BJ (cell line): ENCODE data around the gene WFDC10A. TPM values are rescaled to one million over a fixed set of nuclear protein-coding genes. Genes with fewer than 3 reads are reported as not detected.
"Not testable (repeated sequence)": the region's sequence is repeated elsewhere in the genome, so short reads cannot be mapped to it uniquely, and the experiment has no call there.

Experiments
- CTCF ChIA-PET: fragments of 350-600 bp; formaldehyde crosslinking; extraction: SDS; loops from one replicate; lab custom pipeline; 2021; ENCODE audit warnings: antibody characterized with exemption, inconsistent platforms; lab: Yijun Ruan, JAX
- POLR2A ChIA-PET: fragments of 300-600 bp; sonication (Branson Sonifier 250); formaldehyde crosslinking; extraction: SDS; loops from one replicate; lab custom pipeline; 2021; ENCODE audit warnings: antibody characterized with exemption; lab: Charles Lee
- DNase-seq: peaks from one replicate; pipeline ENCODE4 v3.0.0-alpha.2; 2011; ENCODE audit warnings: low read depth
- H3K27me3 ChIP-seq: 2 replicates; pipeline ENCODE4 v1.6.0; 2011; ENCODE audit warnings: low read length; ENCODE audit not compliant: control insufficient read depth, insufficient read depth
- H3K36me3 ChIP-seq: 2 replicates; pipeline ENCODE4 v1.5.1; 2011; ENCODE audit warnings: low read length; ENCODE audit not compliant: control insufficient read depth, insufficient read depth
- H3K4me3 ChIP-seq: 2 replicates; pipeline ENCODE4 v1.5.1; 2011; ENCODE audit warnings: low read depth, mild to moderate bottlenecking, control low read depth, low read length
- polyA plus RNA-seq: library from polyadenylated mRNA; depleted of rRNA; stranded (reverse); fragments of >200 nt; gene quantifications from 2 replicates; pipeline ENCODE4 v1.2.3, GENCODE V29; 2011
- TF ChIP-seq, protein P1 (sequence below): IDR thresholded peaks from 2 replicates; pipeline ENCODE4 v1.5.1; 2011; ENCODE audit warnings: low read depth, mild to moderate bottlenecking, control low read depth, inconsistent platforms, low read length, moderate library complexity; ENCODE audit not compliant: insufficient read depth

The WFDC10A gene
- polyA plus RNA-seq, 1 experiment = not detected

DNA sequence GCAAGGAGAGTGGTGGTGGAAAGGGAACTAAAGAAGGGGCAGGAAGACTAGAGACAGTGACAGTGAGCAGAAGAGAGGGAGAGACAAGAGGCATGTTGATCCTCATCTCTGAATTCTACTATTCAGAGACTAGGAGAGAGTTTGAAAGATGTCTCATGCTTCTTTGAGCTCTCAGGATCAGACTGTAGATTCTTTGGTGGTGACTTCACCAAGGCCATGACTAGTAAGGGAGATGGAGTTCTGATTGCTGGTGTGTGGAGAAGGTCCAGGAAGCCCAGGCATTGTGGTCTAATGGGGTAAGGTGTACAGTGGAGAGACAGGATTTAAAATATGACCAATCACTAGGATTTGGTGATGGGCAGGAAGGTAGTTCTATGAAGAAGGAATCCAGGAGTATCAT, 832 bp downstream of the WFDC10A start:
- Histone ChIP-seq H3K4me3 (no peak overlapping the region), H3K36me3 (no peaks in the 10 kb centered on the region), H3K27me3 (no peaks in the 10 kb centered on the region; the same call in 1 of the 2 replicates)
- TF ChIP-seq, protein P1, sequence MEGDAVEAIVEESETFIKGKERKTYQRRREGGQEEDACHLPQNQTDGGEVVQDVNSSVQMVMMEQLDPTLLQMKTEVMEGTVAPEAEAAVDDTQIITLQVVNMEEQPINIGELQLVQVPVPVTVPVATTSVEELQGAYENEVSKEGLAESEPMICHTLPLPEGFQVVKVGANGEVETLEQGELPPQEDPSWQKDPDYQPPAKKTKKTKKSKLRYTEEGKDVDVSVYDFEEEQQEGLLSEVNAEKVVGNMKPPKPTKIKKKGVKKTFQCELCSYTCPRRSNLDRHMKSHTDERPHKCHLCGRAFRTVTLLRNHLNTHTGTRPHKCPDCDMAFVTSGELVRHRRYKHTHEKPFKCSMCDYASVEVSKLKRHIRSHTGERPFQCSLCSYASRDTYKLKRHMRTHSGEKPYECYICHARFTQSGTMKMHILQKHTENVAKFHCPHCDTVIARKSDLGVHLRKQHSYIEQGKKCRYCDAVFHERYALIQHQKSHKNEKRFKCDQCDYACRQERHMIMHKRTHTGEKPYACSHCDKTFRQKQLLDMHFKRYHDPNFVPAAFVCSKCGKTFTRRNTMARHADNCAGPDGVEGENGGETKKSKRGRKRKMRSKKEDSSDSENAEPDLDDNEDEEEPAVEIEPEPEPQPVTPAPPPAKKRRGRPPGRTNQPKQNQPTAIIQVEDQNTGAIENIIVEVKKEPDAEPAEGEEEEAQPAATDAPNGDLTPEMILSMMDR = no peak
- no peak for DNase-seq
- ChIA-PET POLR2A (no interaction called here), CTCF (interaction anchor here (1.3 to 2.4 kb wide), 5 partner anchors 11 to 20 kb away, joined by 3 to 13 read pairs (median 9); no protein-coding TSS in a partner anchor)

- no peak within 1 kb of the TSS for H3K4me3 ChIP-seq
- ChIA-PET CTCF (interaction anchor here (1.4 kb wide), 1 partner anchor 19 kb away, joined by 3 read pairs; no protein-coding TSS in a partner anchor), POLR2A (no interaction called here)
- no peaks in the 10 kb centered on the region; the same call in 1 of the 2 replicates for H3K27me3 ChIP-seq
- TF ChIP-seq, protein P1 = no peak
- no peaks in the 10 kb centered on the region for H3K36me3 ChIP-seq
- no peak for DNase-seq
Measured at GRCh38 chr20:45631184-45631583, 1.6 kb downstream of the WFDC10A start, which contains the start of gene WFDC9. Gene WFDC9 (minus strand): TSS chr20:45631284. CDS start chr20:45610181, 21,103 bp downstream.

- ChIA-PET CTCF (no interaction called here), POLR2A (no interaction called here)
- DNase-seq = no peak
- Histone ChIP-seq H3K4me3 (no peak overlapping the region), H3K36me3 (no peaks in the 10 kb centered on the region), H3K27me3 (no peaks in the 10 kb centered on the region)
- TF ChIP-seq, protein P1 = no peak
Measured at GRCh38 chr20:45636513-45636912, 7.0 kb downstream of the WFDC10A start.

- CTCF ChIA-PET = no interaction called here
- POLR2A ChIA-PET = no interaction called here
Measured at GRCh38 chr20:45639687-45640086, 10.1 kb downstream of the WFDC10A start.

DNA sequence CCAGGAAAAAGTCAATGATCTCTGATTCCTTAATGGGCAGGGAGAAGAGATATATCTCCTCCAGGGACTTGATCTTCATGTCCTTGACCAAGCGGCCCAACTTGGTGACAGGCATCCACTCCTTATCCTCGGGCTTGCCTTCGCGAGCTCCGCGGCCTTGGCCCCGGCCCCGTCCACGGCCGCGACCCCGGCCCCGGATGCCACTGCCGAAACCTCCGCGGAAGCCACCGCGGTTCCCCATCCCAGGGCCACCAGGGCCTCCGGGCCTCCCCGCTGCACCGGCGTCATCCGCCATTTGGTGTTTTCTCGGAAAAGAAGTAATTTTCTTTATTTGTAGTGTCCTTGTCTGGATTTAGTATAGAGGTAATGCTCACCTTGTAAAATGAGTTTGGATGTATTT, 11.5 kb downstream of the WFDC10A start:
- CTCF ChIA-PET, H3K27me3 ChIP-seq, DNase-seq, H3K4me3 ChIP-seq, POLR2A ChIA-PET, H3K36me3 ChIP-seq: not testable (repeated sequence)

More at GRCh38 chr20:45639687-45640086, 10.1 kb downstream of the WFDC10A start:
- no peak overlapping the region for H3K4me3 ChIP-seq
- H3K36me3 ChIP-seq = no peaks in the 10 kb centered on the region
- H3K27me3 ChIP-seq = no peaks in the 10 kb centered on the region
- DNase-seq = no peak
- TF ChIP-seq, protein P1 = no peak

DNA sequence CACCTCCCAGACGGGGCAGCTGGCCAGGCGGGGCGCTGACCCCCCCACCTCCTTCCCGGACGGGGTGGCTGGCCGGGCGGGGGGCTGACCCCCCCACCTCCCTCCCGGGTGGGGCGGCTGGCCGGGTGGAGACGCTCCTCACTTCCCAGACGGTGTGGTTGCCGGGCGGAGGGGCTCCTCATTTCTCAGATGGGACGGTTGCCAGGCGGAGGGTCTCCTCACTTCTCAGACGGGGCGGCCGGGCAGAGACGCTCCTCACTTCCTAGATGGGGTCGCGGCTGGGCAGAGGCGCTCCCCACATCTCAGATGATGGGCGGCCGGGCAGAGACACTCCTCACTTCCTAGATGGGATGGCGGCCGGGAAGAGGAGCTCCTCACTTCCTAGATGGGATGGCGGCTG, 16.3 kb downstream of the WFDC10A start:
- CTCF ChIA-PET, H3K27me3 ChIP-seq, DNase-seq, H3K36me3 ChIP-seq, POLR2A ChIA-PET, H3K4me3 ChIP-seq: not testable (repeated sequence)
